CD14-positive monocyte (primary cell): ENCODE measurements around the gene FKBP7. TPM values are rescaled to one million over a fixed set of nuclear protein-coding genes. Genes with fewer than 3 reads are reported as not detected.

ENCODE experiments used
- DNase-seq, 3 donors: peaks; one replicate each; pipeline ENCODE4 v3.0.0-alpha.2; 2011 to 2022
- H2AFZ ChIP-seq: 2 replicates; pipeline ENCODE4 v1.6.0; 2012; ENCODE audit warnings: mild to moderate bottlenecking, low read depth, low read length, inconsistent platforms; ENCODE audit not compliant: insufficient read depth, poor library complexity, severe bottlenecking
- H3K27ac ChIP-seq, 2 donors: 1 replicate in 1 of 2; 2 replicates in 1 of 2; pipeline ENCODE4 v1.5.1; 2012 to 2013; ENCODE audit warnings: low read length in 2 of 2, control low read depth in 1 of 2, inconsistent platforms in 1 of 2, low read depth in 1 of 2, mild to moderate bottlenecking in 1 of 2
- H3K27me3 ChIP-seq, 2 donors: one replicate each; pipeline versions ENCODE4 v1.6.0 to v1.6.1; 2011 to 2013; ENCODE audit warnings: low read length in 2 of 2; ENCODE audit not compliant: control insufficient read depth in 2 of 2, insufficient read depth in 2 of 2
- H3K36me3 ChIP-seq, 2 donors: replicated peaks in 1 of 2; 1 replicate in 1 of 2; 2 replicates in 1 of 2; pipeline versions ENCODE4 v1.5.1 to v1.6.1; 2012 to 2013; ENCODE audit warnings: low read length in 2 of 2, control low read depth in 1 of 2, inconsistent platforms in 1 of 2, mild to moderate bottlenecking in 1 of 2; ENCODE audit not compliant: insufficient read depth in 2 of 2, control insufficient read depth in 1 of 2
- H3K4me1 ChIP-seq, 2 donors: 1 replicate in 1 of 2; 2 replicates in 1 of 2; pipeline versions ENCODE4 v1.5.1 to v1.6.1; 2012 to 2013; ENCODE audit warnings: low read length in 2 of 2, control low read depth in 1 of 2, inconsistent platforms in 1 of 2, mild to moderate bottlenecking in 1 of 2, moderate library complexity in 1 of 2; ENCODE audit not compliant: insufficient read depth in 2 of 2, control insufficient read depth in 1 of 2
- H3K4me2 ChIP-seq: replicated peaks from 2 replicates; pipeline ENCODE3; 2012; ENCODE audit warnings: low read length, moderate library complexity, mild to moderate bottlenecking; ENCODE audit not compliant: poor library complexity, severe bottlenecking; ENCODE audit errors: extremely low read depth
- H3K4me3 ChIP-seq, 3 experiments: fragments of 200-600 bp in 1 of 3; sonication (generic) in 1 of 3; replicated peaks in 1 of 3; 1 replicate in 2 of 3; 2 replicates in 1 of 3; pipeline ENCODE4 v1.5.1; 2011 to 2013; ENCODE audit warnings: low read length in 3 of 3, mild to moderate bottlenecking in 3 of 3, control low read depth in 2 of 3, low read depth in 2 of 3, inconsistent platforms in 1 of 3, moderate library complexity in 1 of 3
- H3K79me2 ChIP-seq: 2 replicates; pipeline ENCODE4 v1.6.0; 2012; ENCODE audit warnings: mild to moderate bottlenecking, control low read depth, inconsistent platforms, low read length, moderate library complexity; ENCODE audit not compliant: insufficient read depth
- H3K9ac ChIP-seq: 2 replicates; pipeline ENCODE4 v1.6.0; 2017; ENCODE audit warnings: low read length, mild to moderate bottlenecking; ENCODE audit not compliant: insufficient read depth, poor library complexity, severe bottlenecking
- H3K9me3 ChIP-seq, 2 donors: replicated peaks in 1 of 2; 1 replicate in 1 of 2; 2 replicates in 1 of 2; pipeline versions ENCODE4 v1.5.1 to v1.6.1; 2012 to 2013; ENCODE audit warnings: low read length in 2 of 2, control low read depth in 1 of 2; ENCODE audit not compliant: control insufficient read depth in 1 of 2, insufficient read depth in 1 of 2
- H4K20me1 ChIP-seq: 2 replicates; pipeline ENCODE4 v1.6.0; 2012; ENCODE audit warnings: mild to moderate bottlenecking, low read length, control low read depth, moderate library complexity; ENCODE audit not compliant: insufficient read depth
- H3K27ac Mint-ChIP-seq, 7 donors: one replicate each; pipeline ENCODE4 v1.8.0; 2020; ENCODE audit warnings: mild to moderate bottlenecking in 7 of 7, mixed read lengths in 7 of 7, moderate library complexity in 6 of 7, inconsistent platforms in 2 of 7
- H3K27me3 Mint-ChIP-seq, 3 donors: one replicate each; pipeline ENCODE4 v1.8.0; 2021 to 2022; ENCODE audit warnings: low read depth in 3 of 3, mild to moderate bottlenecking in 3 of 3, mixed read lengths in 3 of 3, moderate library complexity in 3 of 3, inconsistent platforms in 1 of 3
- H3K36me3 Mint-ChIP-seq, 2 donors: one replicate each; pipeline ENCODE4 v1.8.0; 2020; ENCODE audit warnings: mixed read lengths in 2 of 2, inconsistent platforms in 1 of 2, mild to moderate bottlenecking in 1 of 2
- H3K4me1 Mint-ChIP-seq: one replicate; pipeline ENCODE4 v1.8.0; 2020; ENCODE audit warnings: mild to moderate bottlenecking, mixed read lengths
- H3K4me3 Mint-ChIP-seq, 2 donors: one replicate each; pipeline ENCODE4 v1.8.0; 2020; ENCODE audit warnings: mild to moderate bottlenecking in 2 of 2, mixed read lengths in 2 of 2, moderate library complexity in 1 of 2
- H3K9me3 Mint-ChIP-seq, 7 donors: one replicate each; pipeline ENCODE4 v1.8.0; 2020 to 2022; ENCODE audit warnings: mixed read lengths in 7 of 7, mild to moderate bottlenecking in 6 of 7, moderate library complexity in 6 of 7, inconsistent platforms in 2 of 7
- CTCF ChIP-seq: fragments of 200-600 bp; IDR thresholded peaks from one replicate; pipeline ENCODE4 v1.8.0; 2022; ENCODE audit warnings: antibody characterized with exemption, mild to moderate bottlenecking
- WGBS: methylation state at CpG from one replicate; pipeline ENCODE4 v1.1.5; 2013; ENCODE audit warnings: missing lambda C conversion rate; ENCODE audit not compliant: insufficient coverage; 5-methylcytosine and 5-hydroxymethylcytosine counted together
- intact Hi-C, 2 donors: fragments of 100-400 bp; cut with micrococcal nuclease; formaldehyde crosslinking; loops; one replicate each; pipeline versions ENCODE4 v1.15.0 to v1.15.1; 2023
- polyA plus RNA-seq, 3 donors: library from polyadenylated mRNA; depleted of rRNA in 1 of 3; unstranded in 2 of 3; stranded (reverse) in 1 of 3; fragments of 300-500 nt in 2 of 3; fragments of >200 nt in 1 of 3; fragmentation: Illumina TruSeq in 2 of 3; gene quantifications; 1 replicate in 2 of 3; 2 replicates in 1 of 3; pipeline ENCODE4 v1.2.3, GENCODE V29; 2012 to 2021

The FKBP7 gene
- polyA plus RNA-seq, 3 donors: 0.25 to 1.6 (median 0.57) TPM

- no peaks in the 10 kb centered on the region for H3K9me3 ChIP-seq
- peak overlapping the region in 2 of 7 donors; percentile 26 to 53 for H3K27ac Mint-ChIP-seq
- H3K4me2 ChIP-seq: no peak overlapping the region
- intact Hi-C loops: no loop called here
- TF ChIP-seq CTCF: no peak
- H3K4me1 ChIP-seq: no peaks in the 10 kb centered on the region
- no peak overlapping the region for H2AFZ ChIP-seq
- H3K27me3 ChIP-seq: no peaks in the 10 kb centered on the region
- no peak overlapping the region for H3K27ac ChIP-seq
- H3K79me2 ChIP-seq: no peaks in the 10 kb centered on the region
- no peaks in the 10 kb centered on the region for H3K27me3 Mint-ChIP-seq
- DNase-seq: no peak
- H3K4me1 Mint-ChIP-seq: peaks cover 2% of the 10 kb centered on the region
- H3K9me3 Mint-ChIP-seq: peaks cover 0 to 2% (median 0%) of the 10 kb centered on the region in 7 donors
- H3K4me3 Mint-ChIP-seq: no peak overlapping the region
- no peaks in the 10 kb centered on the region for H4K20me1 ChIP-seq
- peaks cover 58 to 80% of the 10 kb centered on the region in 2 donors for H3K36me3 ChIP-seq
- H3K36me3 Mint-ChIP-seq: peaks cover 68 to 74% of the 10 kb centered on the region in 2 donors
- no CpG with 5 or more reads among the region's 1 CpG for WGBS
- H3K4me3 ChIP-seq: no peak overlapping the region
- H3K9ac ChIP-seq: no peak overlapping the region
Measured at GRCh38 chr2:178506949-178507348, 28.5 kb upstream of the FKBP7 start.

- Histone ChIP-seq H3K36me3 (peaks cover 58 to 80% of the 10 kb centered on the region in 2 donors), H3K27ac (peak overlapping the region in 1 of 2 donors; percentile 12), H3K9ac (no peak overlapping the region), H3K4me2 (no peak overlapping the region), H3K79me2 (no peaks in the 10 kb centered on the region), H3K4me1 (no peaks in the 10 kb centered on the region), H3K27me3 (no peaks in the 10 kb centered on the region), H3K9me3 (no peaks in the 10 kb centered on the region), H4K20me1 (no peaks in the 10 kb centered on the region), H3K4me3 (no peak overlapping the region), H2AFZ (no peak overlapping the region)
- no peak for TF ChIP-seq CTCF
- peaks cover 69 to 75% of the 10 kb centered on the region in 2 donors for H3K36me3 Mint-ChIP-seq
- intact Hi-C loops: no loop called here
- H3K4me1 Mint-ChIP-seq: peaks cover 2% of the 10 kb centered on the region
- peak overlapping the region in 2 of 7 donors; percentile 26 to 53 for H3K27ac Mint-ChIP-seq
- no peak overlapping the region for H3K4me3 Mint-ChIP-seq
- no CpG with 5 or more reads among the region's 2 CpGs for WGBS
- H3K27me3 Mint-ChIP-seq: no peaks in the 10 kb centered on the region
- no peak for DNase-seq
- H3K9me3 Mint-ChIP-seq: peaks cover 0 to under 1% (median 0%) of the 10 kb centered on the region in 7 donors
Measured at GRCh38 chr2:178506524-178506923, 28.1 kb upstream of the FKBP7 start.
